IMR-90 (cell line): ENCODE data around the gene KAT2B. TPM values are rescaled to one million over a fixed set of nuclear protein-coding genes. Genes with fewer than 3 reads are reported as not detected.

ENCODE experiments used
- ATAC-seq: fragments of 200-7000 bp; cut with Tn5 transposase; 2 replicates; pipeline ENCODE4 v1.9.1; 2020; ENCODE audit warnings: low read depth, mild to moderate bottlenecking, moderate library complexity
- BruUV-seq: library from RNA; stranded (reverse); fragments of 400-500 nt; replicated peaks from 2 replicates; lab custom pipeline; 2021; lab: Mats Ljungman, UMichigan
- CTCF ChIA-PET: fragments of 300-600 bp; formaldehyde crosslinking; extraction: SDS; loops from one replicate; lab custom pipeline; 2021; ENCODE audit warnings: antibody characterized with exemption; lab: Yijun Ruan, JAX
- POLR2A ChIA-PET: fragments of 300-600 bp; sonication (Branson Sonifier 250); formaldehyde crosslinking; loops from one replicate; lab custom pipeline; 2022; ENCODE audit warnings: antibody characterized with exemption; ENCODE audit not compliant: unreplicated experiment; lab: Charles Lee
- DNase-seq: peaks from one replicate; pipeline ENCODE4 v3.0.0; 2013
- H2AFZ ChIP-seq: replicated peaks from 2 replicates; pipeline ENCODE3; 2013; ENCODE audit warnings: low read length, mild to moderate bottlenecking; ENCODE audit not compliant: poor library complexity
- H2AK5ac ChIP-seq: 2 replicates; pipeline ENCODE4 v1.6.1; 2013; ENCODE audit warnings: low read depth, low read length, inconsistent platforms
- H2AK9ac ChIP-seq: replicated peaks from 2 replicates; pipeline ENCODE3; 2013; ENCODE audit warnings: mild to moderate bottlenecking, low read depth, low read length, moderate library complexity; ENCODE audit not compliant: poor library complexity
- H2BK120ac ChIP-seq: 2 replicates; pipeline ENCODE4 v1.6.1; 2013; ENCODE audit warnings: low read depth, low read length, inconsistent platforms
- H2BK15ac ChIP-seq: 3 replicates; pipeline ENCODE4 v1.6.1; 2013; ENCODE audit warnings: low read depth, low read length, inconsistent platforms
- H2BK20ac ChIP-seq: 2 replicates; pipeline ENCODE4 v1.6.1; 2013; ENCODE audit warnings: low read depth, mild to moderate bottlenecking, inconsistent platforms, low read length, moderate library complexity
- H2BK5ac ChIP-seq: 2 replicates; pipeline ENCODE4 v1.6.1; 2013; ENCODE audit warnings: mild to moderate bottlenecking, low read depth, low read length, inconsistent platforms; ENCODE audit not compliant: poor library complexity, severe bottlenecking
- H3K14ac ChIP-seq: replicated peaks from 2 replicates; pipeline ENCODE4 v1.6.1; 2013; ENCODE audit warnings: low read depth, low read length, inconsistent platforms
- H3K18ac ChIP-seq: 2 replicates; pipeline ENCODE4 v1.6.1; 2013; ENCODE audit warnings: low read depth, low read length, control low read depth
- H3K23ac ChIP-seq: 2 replicates; pipeline ENCODE4 v1.6.1; 2013; ENCODE audit warnings: low read depth, low read length, inconsistent platforms
- H3K27ac ChIP-seq: 2 replicates; pipeline ENCODE4 v1.5.1; 2013; ENCODE audit warnings: mild to moderate bottlenecking, control low read depth, low read length; ENCODE audit not compliant: insufficient read depth
- H3K27me3 ChIP-seq: 2 replicates; pipeline ENCODE4 v1.6.1; 2013; ENCODE audit warnings: low read length; ENCODE audit not compliant: control insufficient read depth, insufficient read depth
- H3K36me3 ChIP-seq: 2 replicates; pipeline ENCODE4 v1.6.1; 2013; ENCODE audit warnings: low read length, mixed read lengths; ENCODE audit not compliant: control insufficient read depth, insufficient read depth
- H3K4ac ChIP-seq: 2 replicates; pipeline ENCODE4 v1.6.1; 2013; ENCODE audit warnings: low read depth, low read length, inconsistent platforms
- H3K4me1 ChIP-seq: 2 replicates; pipeline ENCODE4 v1.6.1; 2013; ENCODE audit warnings: low read length, mixed read lengths; ENCODE audit not compliant: control insufficient read depth, insufficient read depth
- H3K4me2 ChIP-seq: 2 replicates; pipeline ENCODE4 v1.6.1; 2013; ENCODE audit warnings: low read depth, mild to moderate bottlenecking, control low read depth, low read length, moderate library complexity
- H3K4me3 ChIP-seq: 2 replicates; pipeline ENCODE4 v1.5.1; 2013; ENCODE audit warnings: low read depth, mild to moderate bottlenecking, control low read depth, low read length, moderate library complexity; ENCODE audit not compliant: insufficient read depth
- H3K56ac ChIP-seq: 2 replicates; pipeline ENCODE4 v1.6.1; 2013; ENCODE audit warnings: low read length, inconsistent platforms; ENCODE audit not compliant: insufficient read depth; ENCODE audit errors: extremely low read depth
- H3K79me1 ChIP-seq, 2 experiments: 2 replicates each; pipeline ENCODE4 v1.6.1; 2013; ENCODE audit warnings: low read length in 2 of 2, inconsistent platforms in 1 of 2, low read depth in 1 of 2
- H3K9ac ChIP-seq: 2 replicates; pipeline ENCODE4 v1.6.1; 2013; ENCODE audit warnings: low read depth, low read length, control low read depth
- H3K9me1 ChIP-seq: 2 replicates; pipeline ENCODE4 v1.6.1; 2013; ENCODE audit warnings: low read length, inconsistent platforms; ENCODE audit not compliant: insufficient read depth
- H3K9me3 ChIP-seq: 2 replicates; pipeline ENCODE4 v1.6.1; 2013; ENCODE audit warnings: low read length; ENCODE audit not compliant: control insufficient read depth, insufficient read depth
- H4K20me1 ChIP-seq: 2 replicates; pipeline ENCODE4 v1.6.1; 2013; ENCODE audit warnings: low read length, inconsistent platforms; ENCODE audit not compliant: insufficient read depth
- H4K5ac ChIP-seq: 2 replicates; pipeline ENCODE4 v1.6.1; 2013; ENCODE audit warnings: mild to moderate bottlenecking, low read depth, low read length, control low read depth
- H4K8ac ChIP-seq, 2 experiments: 2 replicates each; pipeline ENCODE4 v1.6.1; 2013; ENCODE audit warnings: low read depth in 2 of 2, low read length in 2 of 2, control low read depth in 1 of 2, inconsistent platforms in 1 of 2
- H4K91ac ChIP-seq: 2 replicates; pipeline ENCODE4 v1.6.1; 2013; ENCODE audit warnings: low read depth, low read length, inconsistent platforms; ENCODE audit not compliant: insufficient read depth
- CHD1 ChIP-seq: IDR thresholded peaks from 2 replicates; pipeline ENCODE4 v1.6.1; 2012; ENCODE audit warnings: low read depth, low read length, improper control_type of control experiment
- MAZ ChIP-seq: IDR thresholded peaks from 2 replicates; pipeline ENCODE4 v1.6.1; 2012; ENCODE audit warnings: low read depth, mild to moderate bottlenecking, low read length, improper control_type of control experiment, moderate library complexity, borderline replicate concordance
- POLR2A ChIP-seq: IDR thresholded peaks from 2 replicates; pipeline ENCODE4 v1.6.1; 2012; ENCODE audit warnings: mild to moderate bottlenecking, low read depth, low read length
- RFX5 ChIP-seq: IDR thresholded peaks from 2 replicates; pipeline ENCODE4 v1.8.0; 2012; ENCODE audit warnings: low read depth, mild to moderate bottlenecking, low read length, moderate library complexity
- SMC3 ChIP-seq: fragments of 150-350 bp; IDR thresholded peaks from 2 replicates; pipeline ENCODE4 v1.6.1; 2016; ENCODE audit warnings: low read depth, mild to moderate bottlenecking, antibody characterized with exemption, low read length, moderate library complexity
- WGBS, 2 experiments: methylation state at CpG; one replicate each; pipeline versions ENCODE4 v1.1.5 to v1.1.7; 2013; ENCODE audit warnings: missing lambda C conversion rate in 2 of 2; ENCODE audit not compliant: insufficient read length in 1 of 2; ENCODE audit errors: extremely low coverage in 2 of 2; 5-methylcytosine and 5-hydroxymethylcytosine counted together
- dilution Hi-C: fragments of 300-500 bp; cut with HindIII; formaldehyde crosslinking; loops from one replicate; pipeline ENCODE4 v1.14.3; 2018; ENCODE audit warnings: low sequenced_read_pairs; ENCODE audit not compliant: unreplicated experiment
- in situ Hi-C: fragments of 300-500 bp; cut with MboI; formaldehyde crosslinking; loops from 3 replicates; pipeline ENCODE4 v1.14.3; 2019; ENCODE audit warnings: low sequenced_read_pairs, inconsistent platforms, mixed read lengths
- intact Hi-C: fragments of 100-400 bp; cut with micrococcal nuclease; formaldehyde crosslinking; loops from 2 replicates; pipeline ENCODE4 v1.10.0; 2022
- polyA plus RNA-seq, 3 experiments: library from polyadenylated mRNA; depleted of rRNA; stranded (reverse); fragments of >200 nt; gene quantifications; 2 replicates each; pipeline ENCODE4 v1.2.3, GENCODE V29; 2012; ENCODE audit warnings: low replicate concordance in 1 of 3
- total RNA-seq: library from RNA; depleted of rRNA; stranded (reverse); fragments of >200 nt; gene quantifications from 2 replicates; pipeline ENCODE4 v1.2.3, GENCODE V29; 2012
- TF ChIP-seq, protein P1 (sequence below): fragments of 150-350 bp; IDR thresholded peaks from 2 replicates; pipeline ENCODE4 v1.6.1; 2016; ENCODE audit warnings: low read depth, mild to moderate bottlenecking, low read length, moderate library complexity, borderline replicate concordance

KAT2B gene
- total and polyA plus RNA-seq, 2 of the 4 experiments (the other 2 are of a cell fraction) = 2.0 to 2.2 TPM

DNA sequence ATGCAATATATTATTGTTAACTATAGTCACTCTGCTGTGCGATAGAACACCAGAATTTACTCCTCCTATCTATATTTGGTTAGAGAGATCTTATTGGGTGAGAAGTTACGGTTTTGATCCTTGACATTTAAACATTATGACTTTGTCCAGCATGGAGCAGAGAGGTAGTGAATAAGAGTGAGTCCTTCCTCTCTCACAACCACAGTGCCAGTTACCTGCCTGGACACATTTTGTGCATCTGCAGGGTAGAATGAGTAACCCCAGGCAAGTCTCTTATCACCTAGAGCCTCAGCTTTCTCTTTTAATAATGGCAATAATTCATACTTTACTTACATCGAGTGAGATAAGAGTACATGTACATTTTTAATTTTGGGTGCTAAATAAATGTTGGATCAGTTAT, 24.1 kb downstream of the KAT2B start:
- dilution Hi-C loops = no loop called here
- no TSS peak for BruUV-seq
- CTCF ChIA-PET = no interaction called here

More for the DNA sequence above, 24.1 kb downstream of the KAT2B start:
- Histone ChIP-seq H3K36me3 (no peaks in the 10 kb centered on the region), H3K9ac (no peak overlapping the region), H3K4me2 (no peak overlapping the region), H3K56ac (no peak overlapping the region), H2AFZ (no peak overlapping the region), H4K8ac (no peak overlapping the region), H4K5ac (no peak overlapping the region), H3K4ac (no peak overlapping the region), H3K14ac (no peak overlapping the region), H2BK120ac (no peak overlapping the region), H4K91ac (no peak overlapping the region), H3K4me3 (no peak overlapping the region), H3K23ac (no peak overlapping the region), H3K9me3 (no peaks in the 10 kb centered on the region), H3K27ac (no peak overlapping the region), H3K27me3 (no peaks in the 10 kb centered on the region), H3K79me1 (no peaks in the 10 kb centered on the region), H2BK20ac (no peak overlapping the region), H2BK5ac (no peak overlapping the region), H2AK9ac (no peak overlapping the region), H4K20me1 (no peaks in the 10 kb centered on the region), H3K4me1 (peaks cover 1% of the 10 kb centered on the region; the same call in 1 of the 2 replicates), H2AK5ac (no peak overlapping the region), H2BK15ac (no peak overlapping the region), H3K18ac (no peak overlapping the region), H3K9me1 (no peaks in the 10 kb centered on the region)
- intact Hi-C loops = no loop called here
- no peak for ATAC-seq
- in situ Hi-C loops = no loop called here
- no peak for TF ChIP-seq POLR2A
- TF ChIP-seq RFX5 = no peak
- TF ChIP-seq SMC3 = no peak
- TF ChIP-seq, protein P1, sequence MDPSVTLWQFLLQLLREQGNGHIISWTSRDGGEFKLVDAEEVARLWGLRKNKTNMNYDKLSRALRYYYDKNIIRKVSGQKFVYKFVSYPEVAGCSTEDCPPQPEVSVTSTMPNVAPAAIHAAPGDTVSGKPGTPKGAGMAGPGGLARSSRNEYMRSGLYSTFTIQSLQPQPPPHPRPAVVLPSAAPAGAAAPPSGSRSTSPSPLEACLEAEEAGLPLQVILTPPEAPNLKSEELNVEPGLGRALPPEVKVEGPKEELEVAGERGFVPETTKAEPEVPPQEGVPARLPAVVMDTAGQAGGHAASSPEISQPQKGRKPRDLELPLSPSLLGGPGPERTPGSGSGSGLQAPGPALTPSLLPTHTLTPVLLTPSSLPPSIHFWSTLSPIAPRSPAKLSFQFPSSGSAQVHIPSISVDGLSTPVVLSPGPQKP = no peak
- TF ChIP-seq MAZ = no peak
- no peak for TF ChIP-seq CHD1
- POLR2A ChIA-PET = no interaction called here
- DNase-seq = no peak
- WGBS, 2 experiments = no CpG with 5 or more reads among the region's 3 CpGs
